Nephron (organoid): ENCODE data around the gene CD6.

Experiments
- H3K27ac Mint-ChIP-seq, 3 experiments: 2 replicates each; pipeline ENCODE4 v1.8.0; 2020; ENCODE audit warnings: mixed read lengths in 3 of 3, mild to moderate bottlenecking in 2 of 3, moderate library complexity in 1 of 3
- H3K27me3 Mint-ChIP-seq: 2 replicates; pipeline ENCODE4 v1.8.0; 2021; ENCODE audit warnings: low read depth, mild to moderate bottlenecking, moderate library complexity, mixed read lengths
- H3K36me3 Mint-ChIP-seq: 2 replicates; pipeline ENCODE4 v1.8.0; 2020; ENCODE audit warnings: low read depth, mixed read lengths
- H3K4me1 Mint-ChIP-seq: 2 replicates; pipeline ENCODE4 v1.8.0; 2020; ENCODE audit warnings: mixed read lengths
- H3K4me3 Mint-ChIP-seq, 3 experiments: 2 replicates each; pipeline ENCODE4 v1.8.0; 2020; ENCODE audit warnings: mild to moderate bottlenecking in 3 of 3, mixed read lengths in 3 of 3, moderate library complexity in 2 of 3
- H3K9me3 Mint-ChIP-seq: 2 replicates; pipeline ENCODE4 v1.8.0; 2020; ENCODE audit warnings: mixed read lengths
- CTCF ChIP-seq, 3 experiments: fragments of 200-600 bp; sonication (generic); IDR thresholded peaks; one replicate each; pipeline ENCODE4 v1.5.0; 2021; ENCODE audit warnings: antibody characterized with exemption in 3 of 3; ENCODE audit not compliant: unreplicated experiment in 3 of 3

The CD6 gene

GRCh38 chr11:61027141-61027840 lies 55.8 kb downstream of the CD6 start:
- peaks cover 20% of the 10 kb centered on the region for H3K27me3 Mint-ChIP-seq
- H3K9me3 Mint-ChIP-seq, result no peaks in the 10 kb centered on the region
- no peak overlapping the region for H3K4me3 Mint-ChIP-seq
- H3K36me3 Mint-ChIP-seq, result no peaks in the 10 kb centered on the region
- peaks cover 15% of the 10 kb centered on the region for H3K4me1 Mint-ChIP-seq
- peak overlapping the region in 1 of 3 experiments; percentile 14 for H3K27ac Mint-ChIP-seq
- no peak for TF ChIP-seq CTCF (IDR thresholded peaks at IDR 0.05; ENCODE audit: unreplicated experiment in 3 of 3)

GRCh38 chr11:61028135-61028729 lies 56.8 kb downstream of the CD6 start:
- Mint-ChIP-seq H3K27me3 (peaks cover 13% of the 10 kb centered on the region), H3K9me3 (no peaks in the 10 kb centered on the region), H3K36me3 (no peaks in the 10 kb centered on the region), H3K27ac (peak overlapping the region in 1 of 3 experiments; percentile 14), H3K4me1 (peaks cover 15% of the 10 kb centered on the region), H3K4me3 (no peak overlapping the region)
- TF ChIP-seq CTCF (IDR thresholded peaks at IDR 0.05; ENCODE audit: unreplicated experiment in 3 of 3), result no peak

- H3K27ac Mint-ChIP-seq, result no peak overlapping the region
- H3K36me3 Mint-ChIP-seq, result no peaks in the 10 kb centered on the region
- no peak overlapping the region for H3K4me3 Mint-ChIP-seq
- no peak for TF ChIP-seq CTCF (IDR thresholded peaks at IDR 0.05; ENCODE audit: unreplicated experiment in 3 of 3)
- no peaks in the 10 kb centered on the region for H3K27me3 Mint-ChIP-seq
- peaks cover 26% of the 10 kb centered on the region for H3K4me1 Mint-ChIP-seq
- no peaks in the 10 kb centered on the region for H3K9me3 Mint-ChIP-seq
Observed at GRCh38 chr11:61032824-61033223, 61.3 kb downstream of the CD6 start.

GRCh38 chr11:61033417-61033816 lies 61.9 kb downstream of the CD6 start:
- no peak overlapping the region for H3K27ac Mint-ChIP-seq
- TF ChIP-seq CTCF (IDR thresholded peaks at IDR 0.05; ENCODE audit: unreplicated experiment in 3 of 3), result no peak
- no peaks in the 10 kb centered on the region for H3K9me3 Mint-ChIP-seq
- H3K27me3 Mint-ChIP-seq, result no peaks in the 10 kb centered on the region
- no peaks in the 10 kb centered on the region for H3K36me3 Mint-ChIP-seq
- no peak overlapping the region for H3K4me3 Mint-ChIP-seq
- H3K4me1 Mint-ChIP-seq, result peaks cover 21% of the 10 kb centered on the region

- no peaks in the 10 kb centered on the region for H3K36me3 Mint-ChIP-seq
- H3K4me1 Mint-ChIP-seq, result peaks cover 21% of the 10 kb centered on the region
- no peaks in the 10 kb centered on the region for H3K27me3 Mint-ChIP-seq
- H3K27ac Mint-ChIP-seq, result peak overlapping the region in 1 of 3 experiments; percentile 72
- no peak overlapping the region for H3K4me3 Mint-ChIP-seq
- no peaks in the 10 kb centered on the region for H3K9me3 Mint-ChIP-seq
- no peak for TF ChIP-seq CTCF (IDR thresholded peaks at IDR 0.05; ENCODE audit: unreplicated experiment in 3 of 3)
Observed at GRCh38 chr11:61034111-61034510, 62.6 kb downstream of the CD6 start.
